Cardiac septum (tissue), 1 donor: ENCODE results near the gene CACNA1S. TPM values are rescaled to one million over a fixed set of nuclear protein-coding genes. Genes with fewer than 3 reads are reported as not detected.

ENCODE experiments used
- DNase-seq: peaks from one replicate; pipeline ENCODE4 v3.0.0-alpha.2; 2020; ENCODE audit warnings: low spot score
- intact Hi-C: fragments of 100-400 bp; cut with DNase I; formaldehyde crosslinking; loops from one replicate; pipeline ENCODE4 v1.14.0; 2022
- total RNA-seq: library from RNA; stranded (reverse); fragmentation: NEBNext Ultra II Directional; extraction: Animal tissue kit (Norgen Biotek cat#: 25700); gene quantifications from one replicate; pipeline ENCODE4 v1.2.1, GENCODE V29; 2021
- donor health status: DM: no; HTN: no; CAD: no.

CACNA1S gene
- total RNA-seq, 1 donor from 2014 or later, result 0.19 TPM

GRCh38 chr1:201006450-201006849 is 105.8 kb downstream of the CACNA1S start:
- intact Hi-C loops, result no loop called here

GRCh38 chr1:201004732-201005131 is 107.5 kb downstream of the CACNA1S start:
- intact Hi-C loops, result no loop called here
- no peak for DNase-seq

More at GRCh38 chr1:201006450-201006849, 105.8 kb downstream of the CACNA1S start:
- no peak for DNase-seq

GRCh38 chr1:201004154-201004553 is 108.1 kb downstream of the CACNA1S start:
- DNase-seq, result no peak
- intact Hi-C loops, result no loop called here

- DNase-seq, result no peak
- intact Hi-C loops, result no loop called here
Measured at GRCh38 chr1:201002510-201002909, 109.7 kb downstream of the CACNA1S start.

- intact Hi-C loops, result no loop called here
- no peak for DNase-seq
Measured at GRCh38 chr1:201001962-201002361, 110.3 kb downstream of the CACNA1S start.

- intact Hi-C loops, result no loop called here
- no peak for DNase-seq
Measured at GRCh38 chr1:201000391-201000790, 111.8 kb downstream of the CACNA1S start.

- intact Hi-C loops, result no loop called here
- DNase-seq, result no peak
Measured at GRCh38 chr1:200999667-201000066, 112.6 kb downstream of the CACNA1S start.

GRCh38 chr1:200998323-200998722 is 113.9 kb downstream of the CACNA1S start:
- intact Hi-C loops, result no loop called here
- no peak for DNase-seq

GRCh38 chr1:200992382-200993048 is 119.7 kb downstream of the CACNA1S start:
- DNase-seq, result no peak
- intact Hi-C loops, result no loop called here

- intact Hi-C loops, result no loop called here
- DNase-seq, result no peak
Measured at GRCh38 chr1:200991097-200991614, 121.1 kb downstream of the CACNA1S start.

GRCh38 chr1:200990114-200990513 is 122.1 kb downstream of the CACNA1S start:
- no peak for DNase-seq
- intact Hi-C loops, result no loop called here

Other genes starting within 250 kb of the CACNA1S start
- gene GPR25, start 239.4 kb downstream of the CACNA1S start, total RNA-seq, result not detected
- gene INAVA, start 217.5 kb downstream of the CACNA1S start, total RNA-seq, result 0.27 TPM
- gene KIF21B, start 88.7 kb downstream of the CACNA1S start, total RNA-seq, result 0.73 TPM
- gene ASCL5, start 14.8 kb upstream of the CACNA1S start, total RNA-seq, result not detected
- gene TMEM9, start 42.0 kb upstream of the CACNA1S start, total RNA-seq, result 25.0 TPM
- 0.05 TPM for gene IGFN1, start 78.4 kb upstream of the CACNA1S start, total RNA-seq
- gene PKP1, start 171.1 kb upstream of the CACNA1S start, total RNA-seq, result 0.16 TPM